Upper lobe of left lung (tissue), 6 donors: ENCODE measurements around the gene SIN3A. TPM values are rescaled to one million over a fixed set of nuclear protein-coding genes. Genes with fewer than 3 reads are reported as not detected.

Source experiments
- ATAC-seq, 2 donors: fragments of 200-7000 bp; cut with Tn5 transposase; one replicate each; pipeline ENCODE4 v1.9.1; 2022; ENCODE audit warnings: mild to moderate bottlenecking in 2 of 2, moderate library complexity in 2 of 2; ENCODE audit not compliant: low FRiP score in 2 of 2
- DNase-seq, 2 donors: peaks; one replicate each; pipeline ENCODE4 v3.0.0-alpha.2; 2019 to 2020
- H3K27ac ChIP-seq, 4 donors: fragments of 200-600 bp; sonication (generic); one replicate each; pipeline ENCODE4 v1.5.1; 2016 to 2019
- H3K27me3 ChIP-seq, 4 donors: fragments of 200-600 bp; sonication (generic); one replicate each; pipeline ENCODE4 v1.5.1; 2017 to 2019
- H3K36me3 ChIP-seq, 4 donors: fragments of 200-600 bp; sonication (generic); one replicate each; pipeline ENCODE4 v1.5.1; 2016 to 2019
- H3K4me1 ChIP-seq, 4 donors: fragments of 200-600 bp; sonication (generic); one replicate each; pipeline ENCODE4 v1.5.1; 2018 to 2019
- H3K4me3 ChIP-seq, 4 donors: fragments of 200-600 bp; sonication (generic); one replicate each; pipeline ENCODE4 v1.5.1; 2017 to 2019; ENCODE audit warnings: mild to moderate bottlenecking in 2 of 4, moderate library complexity in 1 of 4
- H3K9me3 ChIP-seq, 4 donors: fragments of 200-600 bp; sonication (generic); one replicate each; pipeline ENCODE4 v1.5.1; 2018 to 2019
- EP300 ChIP-seq, 4 donors: sonication (generic); formaldehyde crosslinking; IDR thresholded peaks; one replicate each; pipeline ENCODE4 v1.5.1; 2017; ENCODE audit warnings: antibody characterized with exemption in 4 of 4, control low read depth in 2 of 4
- POLR2A ChIP-seq, 4 donors: fragments of 450-650 bp; IDR thresholded peaks; one replicate each; pipeline ENCODE4 v1.5.1; 2016 to 2017; ENCODE audit warnings: antibody characterized with exemption in 4 of 4, mild to moderate bottlenecking in 2 of 4
- POLR2AphosphoS5 ChIP-seq, 2 donors: sonication (generic); formaldehyde crosslinking; IDR thresholded peaks; one replicate each; pipeline ENCODE4 v1.5.1; 2017; ENCODE audit warnings: antibody characterized with exemption in 2 of 2
- WGBS, 2 donors: methylation state at CpG; one replicate each; pipeline ENCODE4 v1.1.5; 2017 to 2018; 5-methylcytosine and 5-hydroxymethylcytosine counted together
- total RNA-seq, 6 donors: library from RNA; depleted of rRNA in 4 of 6; stranded (reverse); fragments of >200 nt in 4 of 6; gene quantifications; one replicate each; pipeline versions ENCODE4 v1.1.0 to v1.2.1, GENCODE V29; 2016 to 2021
- TF ChIP-seq, protein P1 (sequence below), 6 experiments: fragments of 450-650 bp in 4 of 6; fragments of 200-600 bp in 2 of 6; sonication (generic) in 2 of 6; IDR thresholded peaks; one replicate each; pipeline ENCODE4 v1.5.1; 2016 to 2019; ENCODE audit warnings: antibody characterized with exemption in 6 of 6
- donor health status: DM: no; HTN: no; CAD: no; lungs with moderate emphysema.
- donor health status: DM: no; HTN: yes; CAD: no; lungs with severe emphysema.

Gene SIN3A
- total RNA-seq, 6 donors from 2014 or later = 28.0 to 105 (median 56.6) TPM

DNA sequence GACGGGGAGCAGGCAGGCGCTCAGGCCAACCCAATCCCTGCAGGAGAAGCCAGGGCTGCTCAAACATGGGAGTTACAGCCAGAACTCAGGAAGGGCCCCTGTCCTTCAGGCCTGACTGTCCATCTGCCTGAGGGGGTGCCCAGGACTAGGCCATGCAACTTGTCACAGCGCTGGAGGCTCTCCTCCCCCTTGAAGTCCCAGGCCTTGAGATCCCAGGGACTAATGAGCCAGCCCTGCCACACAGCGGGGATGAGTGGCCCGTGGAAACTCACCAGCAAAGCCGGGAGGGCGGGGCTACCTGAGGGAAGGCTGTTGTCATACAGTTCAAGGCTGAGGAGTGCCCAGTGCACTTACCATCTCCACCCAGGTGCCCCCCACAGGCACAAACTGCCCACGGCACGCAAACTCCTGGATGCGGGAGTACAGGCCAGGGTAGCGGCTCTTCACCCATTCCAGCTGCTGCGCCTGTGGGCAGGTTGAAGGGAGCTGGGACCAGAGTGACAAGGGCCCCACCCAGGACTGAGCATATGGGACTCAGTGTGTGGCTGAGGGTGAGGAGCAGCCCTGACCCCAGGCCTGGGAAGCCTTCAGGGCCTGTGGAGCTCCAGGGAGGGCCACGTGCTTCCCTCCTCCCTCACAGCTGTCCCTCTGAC is 89.4 kb downstream of the SIN3A start:
- DNase-seq = no peak
- H3K36me3 ChIP-seq = peaks cover 6 to 99% (median 85%) of the 10 kb centered on the region in 4 donors
- H3K9me3 ChIP-seq = no peaks in the 10 kb centered on the region
- H3K4me3 ChIP-seq = no peak overlapping the region
- 91 to 95% methylated on average over 4 to 12 of the region's 13 CpGs for WGBS, 2 donors
- no peak for ATAC-seq
- H3K4me1 ChIP-seq = peaks cover 0 to 7% (median 2%) of the 10 kb centered on the region in 4 donors
- H3K27ac ChIP-seq = no peak overlapping the region
- no peaks in the 10 kb centered on the region for H3K27me3 ChIP-seq
- TF ChIP-seq EP300 (IDR thresholded peaks at IDR 0.05) (no peak), POLR2A (IDR thresholded peaks at IDR 0.05) (no peak), POLR2AphosphoS5 (IDR thresholded peaks at IDR 0.05) (no peak)
- TF ChIP-seq, protein P1, sequence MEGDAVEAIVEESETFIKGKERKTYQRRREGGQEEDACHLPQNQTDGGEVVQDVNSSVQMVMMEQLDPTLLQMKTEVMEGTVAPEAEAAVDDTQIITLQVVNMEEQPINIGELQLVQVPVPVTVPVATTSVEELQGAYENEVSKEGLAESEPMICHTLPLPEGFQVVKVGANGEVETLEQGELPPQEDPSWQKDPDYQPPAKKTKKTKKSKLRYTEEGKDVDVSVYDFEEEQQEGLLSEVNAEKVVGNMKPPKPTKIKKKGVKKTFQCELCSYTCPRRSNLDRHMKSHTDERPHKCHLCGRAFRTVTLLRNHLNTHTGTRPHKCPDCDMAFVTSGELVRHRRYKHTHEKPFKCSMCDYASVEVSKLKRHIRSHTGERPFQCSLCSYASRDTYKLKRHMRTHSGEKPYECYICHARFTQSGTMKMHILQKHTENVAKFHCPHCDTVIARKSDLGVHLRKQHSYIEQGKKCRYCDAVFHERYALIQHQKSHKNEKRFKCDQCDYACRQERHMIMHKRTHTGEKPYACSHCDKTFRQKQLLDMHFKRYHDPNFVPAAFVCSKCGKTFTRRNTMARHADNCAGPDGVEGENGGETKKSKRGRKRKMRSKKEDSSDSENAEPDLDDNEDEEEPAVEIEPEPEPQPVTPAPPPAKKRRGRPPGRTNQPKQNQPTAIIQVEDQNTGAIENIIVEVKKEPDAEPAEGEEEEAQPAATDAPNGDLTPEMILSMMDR (IDR thresholded peaks at IDR 0.05) = no peak

DNA sequence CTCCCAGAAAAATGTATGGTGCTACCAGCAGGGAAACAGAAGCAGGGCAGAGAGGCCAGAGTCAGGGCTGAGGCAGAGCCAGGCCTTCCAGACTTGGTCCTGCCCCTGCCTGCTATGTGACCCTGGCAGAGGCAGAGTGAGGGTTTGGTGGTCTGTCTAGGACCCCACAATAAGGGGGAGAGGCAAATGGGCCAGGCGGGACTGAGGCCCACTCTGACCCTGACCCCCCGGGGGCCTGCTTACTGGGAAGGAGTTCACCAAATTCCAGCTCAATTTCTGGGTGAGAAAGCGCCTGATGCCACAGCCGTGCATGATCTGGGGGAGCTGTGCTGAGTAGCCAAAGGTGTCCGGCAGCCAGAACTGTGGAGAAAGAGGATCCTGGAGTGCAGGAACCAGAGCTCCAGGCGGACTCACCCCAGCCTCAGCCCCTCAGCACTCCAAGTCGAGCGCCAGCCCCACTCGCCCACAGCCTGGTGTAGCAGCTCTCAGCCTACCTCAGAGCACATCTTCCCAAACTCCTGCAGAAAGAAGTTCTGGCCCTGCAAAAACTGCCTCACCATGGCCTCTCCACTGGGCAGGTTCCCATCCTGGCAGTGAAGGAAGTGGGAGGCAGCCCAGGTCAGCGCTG is 90.0 kb downstream of the SIN3A start:
- Histone ChIP-seq H3K9me3 (no peaks in the 10 kb centered on the region), H3K4me1 (peaks cover 0 to under 1% (median 0%) of the 10 kb centered on the region in 4 donors), H3K27me3 (no peaks in the 10 kb centered on the region), H3K36me3 (peaks cover 4 to 99% (median 87%) of the 10 kb centered on the region in 4 donors), H3K27ac (no peak overlapping the region), H3K4me3 (no peak overlapping the region)
- no peak for TF ChIP-seq POLR2A (IDR thresholded peaks at IDR 0.05)
- TF ChIP-seq EP300 (IDR thresholded peaks at IDR 0.05) = no peak
- TF ChIP-seq POLR2AphosphoS5 (IDR thresholded peaks at IDR 0.05) = no peak
- TF ChIP-seq, protein P1 (IDR thresholded peaks at IDR 0.05) = no peak
- 96 to 97% methylated on average over 6 to 10 of the region's 10 CpGs for WGBS, 2 donors
- DNase-seq = no peak
- ATAC-seq = no peak

DNA sequence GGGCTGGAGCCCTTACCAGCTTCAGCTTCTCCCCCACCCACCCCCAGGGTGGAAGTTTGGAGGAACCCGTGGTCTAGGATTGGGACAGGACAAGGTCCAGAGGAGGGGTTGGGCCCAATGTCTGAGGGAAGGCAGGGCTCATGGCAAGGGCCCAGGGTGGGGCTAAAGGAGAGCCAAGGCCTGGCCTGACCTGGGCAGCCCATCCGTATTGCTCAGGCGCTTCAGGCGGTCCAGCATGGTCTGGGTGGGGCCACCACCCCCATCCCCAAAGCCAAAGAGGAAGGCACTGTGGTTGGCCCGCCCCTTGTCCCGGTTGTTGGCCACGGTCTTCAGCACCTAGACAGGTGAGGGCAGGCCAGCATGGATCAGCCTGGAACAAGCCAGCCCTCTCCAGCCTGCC is 90.6 kb downstream of the SIN3A start:
- no peak for ATAC-seq
- no peaks in the 10 kb centered on the region for H3K9me3 ChIP-seq
- no peak for DNase-seq
- H3K27ac ChIP-seq = no peak overlapping the region
- H3K36me3 ChIP-seq = peaks cover 2 to 99% (median 87%) of the 10 kb centered on the region in 4 donors
- WGBS, 2 donors = 72 to 97% methylated on average over 3 to 6 of the region's 7 CpGs
- no peaks in the 10 kb centered on the region for H3K27me3 ChIP-seq
- H3K4me1 ChIP-seq = no peaks in the 10 kb centered on the region
- TF ChIP-seq, protein P1 (IDR thresholded peaks at IDR 0.05) = no peak
- TF ChIP-seq POLR2A (IDR thresholded peaks at IDR 0.05) (no peak), POLR2AphosphoS5 (IDR thresholded peaks at IDR 0.05) (no peak), EP300 (IDR thresholded peaks at IDR 0.05) (no peak)
- H3K4me3 ChIP-seq = no peak overlapping the region

DNA sequence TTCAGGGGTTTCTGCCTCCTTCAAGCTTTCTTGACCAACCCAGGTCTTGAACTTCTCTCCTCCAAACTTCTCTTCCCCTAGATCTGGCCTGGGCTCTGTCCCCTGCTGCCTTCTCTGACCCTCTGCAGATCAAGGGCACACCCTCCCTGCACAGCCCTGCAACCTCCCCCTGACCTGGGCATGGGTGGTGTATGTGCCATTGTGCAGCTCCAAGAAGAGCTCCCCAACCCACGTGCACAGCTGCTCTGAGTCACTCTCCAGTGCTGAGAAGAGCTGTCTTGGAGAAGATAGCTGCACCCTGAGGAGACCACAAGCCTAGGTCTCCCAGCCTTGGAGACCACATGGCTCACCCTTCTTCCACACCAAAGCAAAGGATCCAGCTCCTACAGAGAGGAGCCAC is 91.1 kb downstream of the SIN3A start:
- WGBS, 2 donors = 30 to 50% methylated on average over 1 of the region's 1 CpG
- Histone ChIP-seq H3K9me3 (no peaks in the 10 kb centered on the region), H3K27me3 (no peaks in the 10 kb centered on the region), H3K4me1 (no peaks in the 10 kb centered on the region), H3K36me3 (peaks cover 2 to 99% (median 87%) of the 10 kb centered on the region in 4 donors), H3K27ac (no peak overlapping the region), H3K4me3 (no peak overlapping the region)
- DNase-seq (no peak), ATAC-seq (no peak)
- TF ChIP-seq, protein P1 (IDR thresholded peaks at IDR 0.05) = no peak
- no peak for TF ChIP-seq POLR2A (IDR thresholded peaks at IDR 0.05)
- no peak for TF ChIP-seq POLR2AphosphoS5 (IDR thresholded peaks at IDR 0.05)
- TF ChIP-seq EP300 (IDR thresholded peaks at IDR 0.05) = no peak
